ENCODE results near the gene MAD1L1. TPM values are rescaled to one million over a fixed set of nuclear protein-coding genes. Genes with fewer than 3 reads are reported as not detected.
A peak's percentile ranks its signal among the peaks of the same experiment; 100 is the strongest.

The MAD1L1 gene
- total and polyA plus RNA-seq, 2 of the 13 experiments (the other 11 are each of a cell fraction or from before 2014, with no cell fraction given), result 17.4 to 64.7 TPM

- TF ChIP-seq AKAP8 (CRISPR knock-in tag; IDR thresholded peaks at IDR 0.05), result no peak
- TF ChIP-seq SAP130 (CRISPR knock-in tag; IDR thresholded peaks at IDR 0.05; ENCODE audit: low read depth), result peak; percentile 77
- no peak for TF ChIP-seq MED8 (CRISPR knock-in tag; IDR thresholded peaks at IDR 0.05; ENCODE audit: insufficient replicate concordance)
- TF ChIP-seq, protein P1, sequence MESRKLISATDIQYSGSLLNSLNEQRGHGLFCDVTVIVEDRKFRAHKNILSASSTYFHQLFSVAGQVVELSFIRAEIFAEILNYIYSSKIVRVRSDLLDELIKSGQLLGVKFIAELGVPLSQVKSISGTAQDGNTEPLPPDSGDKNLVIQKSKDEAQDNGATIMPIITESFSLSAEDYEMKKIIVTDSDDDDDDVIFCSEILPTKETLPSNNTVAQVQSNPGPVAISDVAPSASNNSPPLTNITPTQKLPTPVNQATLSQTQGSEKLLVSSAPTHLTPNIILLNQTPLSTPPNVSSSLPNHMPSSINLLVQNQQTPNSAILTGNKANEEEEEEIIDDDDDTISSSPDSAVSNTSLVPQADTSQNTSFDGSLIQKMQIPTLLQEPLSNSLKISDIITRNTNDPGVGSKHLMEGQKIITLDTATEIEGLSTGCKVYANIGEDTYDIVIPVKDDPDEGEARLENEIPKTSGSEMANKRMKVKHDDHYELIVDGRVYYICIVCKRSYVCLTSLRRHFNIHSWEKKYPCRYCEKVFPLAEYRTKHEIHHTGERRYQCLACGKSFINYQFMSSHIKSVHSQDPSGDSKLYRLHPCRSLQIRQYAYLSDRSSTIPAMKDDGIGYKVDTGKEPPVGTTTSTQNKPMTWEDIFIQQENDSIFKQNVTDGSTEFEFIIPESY (CRISPR knock-in tag; IDR thresholded peaks at IDR 0.05), result peak; percentile 93
- TF ChIP-seq GATAD2A (CRISPR knock-in tag; IDR thresholded peaks at IDR 0.05), result peak; percentile 32; the same call in 1 of the 2 replicates
- TF ChIP-seq ZBTB38 (CRISPR knock-in tag; IDR thresholded peaks at IDR 0.05), result peak; percentile 46; the same call in 1 of the 2 replicates
- TF ChIP-seq HNF4A (CRISPR knock-in tag; IDR thresholded peaks at IDR 0.05), result peak; percentile 46; the same call in 1 of the 2 replicates
- TF ChIP-seq ISL2 (CRISPR knock-in tag; IDR thresholded peaks at IDR 0.05), result no peak
- TF ChIP-seq IRF2 (CRISPR knock-in tag; IDR thresholded peaks at IDR 0.05), result no peak
- TF ChIP-seq TCF12 (IDR thresholded peaks at IDR 0.05), result no peak
- no peak for TF ChIP-seq TCF12 (CRISPR knock-in tag; IDR thresholded peaks at IDR 0.05)
- 0 out of 2 replicates have a peak, but pooled peaks have one; percentile 23 for TF ChIP-seq SPEN (CRISPR knock-in tag; IDR thresholded peaks at IDR 0.05; ENCODE audit: low read depth)
- TF ChIP-seq, protein P2, sequence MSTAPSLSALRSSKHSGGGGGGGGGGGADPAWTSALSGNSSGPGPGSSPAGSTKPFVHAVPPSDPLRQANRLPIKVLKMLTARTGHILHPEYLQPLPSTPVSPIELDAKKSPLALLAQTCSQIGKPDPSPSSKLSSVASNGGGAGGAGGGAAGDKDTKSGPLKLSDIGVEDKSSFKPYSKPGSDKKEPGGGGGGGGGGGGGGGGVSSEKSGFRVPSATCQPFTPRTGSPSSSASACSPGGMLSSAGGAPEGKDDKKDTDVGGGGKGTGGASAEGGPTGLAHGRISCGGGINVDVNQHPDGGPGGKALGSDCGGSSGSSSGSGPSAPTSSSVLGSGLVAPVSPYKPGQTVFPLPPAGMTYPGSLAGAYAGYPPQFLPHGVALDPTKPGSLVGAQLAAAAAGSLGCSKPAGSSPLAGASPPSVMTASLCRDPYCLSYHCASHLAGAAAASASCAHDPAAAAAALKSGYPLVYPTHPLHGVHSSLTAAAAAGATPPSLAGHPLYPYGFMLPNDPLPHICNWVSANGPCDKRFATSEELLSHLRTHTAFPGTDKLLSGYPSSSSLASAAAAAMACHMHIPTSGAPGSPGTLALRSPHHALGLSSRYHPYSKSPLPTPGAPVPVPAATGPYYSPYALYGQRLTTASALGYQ (CRISPR knock-in tag; IDR thresholded peaks at IDR 0.05), result no peak
- no peak for TF ChIP-seq ZMYM3 (CRISPR knock-in tag; IDR thresholded peaks at IDR 0.05)
- TF ChIP-seq ZNF501 (CRISPR knock-in tag; IDR thresholded peaks at IDR 0.05), result no peak
- TF ChIP-seq USF2 (IDR thresholded peaks at IDR 0.05; ENCODE audit: low read depth, low read length), result peak; percentile 45; the same call in 1 of the 2 replicates
- peak; percentile 44; the same call in 1 of the 2 replicates for TF ChIP-seq USF2 (CRISPR knock-in tag; IDR thresholded peaks at IDR 0.05; ENCODE audit: borderline replicate concordance)
- TF ChIP-seq ATF7-NPFF (CRISPR knock-in tag; IDR thresholded peaks at IDR 0.05; ENCODE audit: low read depth), result no peak
- TF ChIP-seq ZNF543 (CRISPR knock-in tag; IDR thresholded peaks at IDR 0.05), result no peak
- TF ChIP-seq ZFP36 (IDR thresholded peaks at IDR 0.05; ENCODE audit: borderline replicate concordance, low read depth, low read length, partially characterized antibody), result no peak
- TF ChIP-seq, protein P3, sequence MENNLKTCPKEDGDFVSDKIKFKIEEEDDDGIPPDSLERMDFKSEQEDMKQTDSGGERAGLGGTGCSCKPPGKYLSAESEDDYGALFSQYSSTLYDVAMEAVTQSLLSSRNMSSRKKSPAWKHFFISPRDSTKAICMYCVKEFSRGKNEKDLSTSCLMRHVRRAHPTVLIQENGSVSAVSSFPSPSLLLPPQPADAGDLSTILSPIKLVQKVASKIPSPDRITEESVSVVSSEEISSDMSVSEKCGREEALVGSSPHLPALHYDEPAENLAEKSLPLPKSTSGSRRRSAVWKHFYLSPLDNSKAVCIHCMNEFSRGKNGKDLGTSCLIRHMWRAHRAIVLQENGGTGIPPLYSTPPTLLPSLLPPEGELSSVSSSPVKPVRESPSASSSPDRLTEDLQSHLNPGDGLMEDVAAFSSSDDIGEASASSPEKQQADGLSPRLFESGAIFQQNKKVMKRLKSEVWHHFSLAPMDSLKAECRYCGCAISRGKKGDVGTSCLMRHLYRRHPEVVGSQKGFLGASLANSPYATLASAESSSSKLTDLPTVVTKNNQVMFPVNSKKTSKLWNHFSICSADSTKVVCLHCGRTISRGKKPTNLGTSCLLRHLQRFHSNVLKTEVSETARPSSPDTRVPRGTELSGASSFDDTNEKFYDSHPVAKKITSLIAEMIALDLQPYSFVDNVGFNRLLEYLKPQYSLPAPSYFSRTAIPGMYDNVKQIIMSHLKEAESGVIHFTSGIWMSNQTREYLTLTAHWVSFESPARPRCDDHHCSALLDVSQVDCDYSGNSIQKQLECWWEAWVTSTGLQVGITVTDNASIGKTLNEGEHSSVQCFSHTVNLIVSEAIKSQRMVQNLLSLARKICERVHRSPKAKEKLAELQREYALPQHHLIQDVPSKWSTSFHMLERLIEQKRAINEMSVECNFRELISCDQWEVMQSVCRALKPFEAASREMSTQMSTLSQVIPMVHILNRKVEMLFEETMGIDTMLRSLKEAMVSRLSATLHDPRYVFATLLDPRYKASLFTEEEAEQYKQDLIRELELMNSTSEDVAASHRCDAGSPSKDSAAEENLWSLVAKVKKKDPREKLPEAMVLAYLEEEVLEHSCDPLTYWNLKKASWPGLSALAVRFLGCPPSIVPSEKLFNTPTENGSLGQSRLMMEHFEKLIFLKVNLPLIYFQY (CRISPR knock-in tag; IDR thresholded peaks at IDR 0.05; ENCODE audit: borderline replicate concordance), result 0 out of 2 replicates have a peak, but pooled peaks have one; percentile 37
These were observed 313.0 kb downstream of the MAD1L1 start (continued) for GRCh38 chr7:1919539-1920265.

All from HepG2 (cell line).